OCI-LY3 (cell line): ENCODE measurements around the gene SH3PXD2B.

ENCODE experiments used
- H2AFZ ChIP-seq: fragments of 200-600, 300-600 bp; shearing (Covaris generic); 2 replicates; pipeline ENCODE4 v1.6.0; 2014; ENCODE audit warnings: antibody characterized with exemption, low read depth, low read length
- H3K27ac ChIP-seq: fragments of 200-600, 300-600 bp; sonication (generic); 2 replicates; pipeline ENCODE4 v1.5.1; 2014; ENCODE audit warnings: mild to moderate bottlenecking, low read length, moderate library complexity, mixed read lengths
- H3K27me3 ChIP-seq: fragments of 200-600, 300-600 bp; sonication (generic); 2 replicates; pipeline ENCODE4 v1.6.1; 2014; ENCODE audit warnings: low read depth, low read length, mixed read lengths
- H3K36me3 ChIP-seq: fragments of 200-600, 300-600 bp; sonication (generic); replicated peaks from 2 replicates; pipeline ENCODE3; 2014; ENCODE audit warnings: low read depth, low read length, mixed read lengths
- H3K4me1 ChIP-seq: fragments of 300-600, 200-600 bp; sonication (generic); 2 replicates; pipeline ENCODE4 v1.6.1; 2014; ENCODE audit warnings: low read length, mixed read lengths
- H3K4me2 ChIP-seq: fragments of 200-600, 300-600 bp; sonication (generic); 2 replicates; pipeline ENCODE4 v1.6.1; 2014; ENCODE audit warnings: low read length, mixed read lengths
- H3K4me3 ChIP-seq: fragments of 300-600, 200-600 bp; sonication (generic); 2 replicates; pipeline ENCODE4 v1.5.1; 2014; ENCODE audit warnings: antibody characterized with exemption, mild to moderate bottlenecking, low read length, moderate library complexity
- H3K79me2 ChIP-seq: fragments of 300-600, 200-600 bp; shearing (Covaris generic); 2 replicates; pipeline ENCODE4 v1.6.1; 2014; ENCODE audit warnings: mild to moderate bottlenecking, low read length, mixed read lengths
- H3K9ac ChIP-seq: fragments of 300-600, 200-600 bp; shearing (Covaris generic); 2 replicates; pipeline ENCODE4 v1.6.0; 2014; ENCODE audit warnings: mild to moderate bottlenecking, low read length, moderate library complexity
- H3K9me3 ChIP-seq: fragments of 200-600, 300-600 bp; shearing (Covaris generic); 2 replicates; pipeline ENCODE4 v1.6.1; 2014; ENCODE audit warnings: low read length, mixed read lengths; ENCODE audit not compliant: insufficient read depth
- H4K20me1 ChIP-seq: fragments of 200-600, 300-600 bp; sonication (generic); 2 replicates; pipeline ENCODE4 v1.6.1; 2016; ENCODE audit warnings: low read length, mixed read lengths; ENCODE audit not compliant: insufficient read depth
- EZH2phosphoT487 ChIP-seq: fragments of 200-600 bp; shearing (Covaris generic); IDR thresholded peaks from 2 replicates; pipeline ENCODE4 v1.6.1; 2018; ENCODE audit warnings: antibody characterized with exemption, mixed run types, low read depth
- TF ChIP-seq, protein P1 (sequence below): fragments of 200-600, 300-600 bp; sonication (generic); IDR thresholded peaks from 2 replicates; pipeline ENCODE4 v1.5.1; 2014; ENCODE audit warnings: antibody characterized with exemption, low read length, low read depth

Gene SH3PXD2B

GRCh38 chr5:172362755-172363154, 91.6 kb downstream of the SH3PXD2B start:
- no peaks in the 10 kb centered on the region for H4K20me1 ChIP-seq
- H3K27ac ChIP-seq, result no peak overlapping the region
- H2AFZ ChIP-seq, result no peak overlapping the region
- no peak for TF ChIP-seq EZH2phosphoT487
- TF ChIP-seq, protein P1, sequence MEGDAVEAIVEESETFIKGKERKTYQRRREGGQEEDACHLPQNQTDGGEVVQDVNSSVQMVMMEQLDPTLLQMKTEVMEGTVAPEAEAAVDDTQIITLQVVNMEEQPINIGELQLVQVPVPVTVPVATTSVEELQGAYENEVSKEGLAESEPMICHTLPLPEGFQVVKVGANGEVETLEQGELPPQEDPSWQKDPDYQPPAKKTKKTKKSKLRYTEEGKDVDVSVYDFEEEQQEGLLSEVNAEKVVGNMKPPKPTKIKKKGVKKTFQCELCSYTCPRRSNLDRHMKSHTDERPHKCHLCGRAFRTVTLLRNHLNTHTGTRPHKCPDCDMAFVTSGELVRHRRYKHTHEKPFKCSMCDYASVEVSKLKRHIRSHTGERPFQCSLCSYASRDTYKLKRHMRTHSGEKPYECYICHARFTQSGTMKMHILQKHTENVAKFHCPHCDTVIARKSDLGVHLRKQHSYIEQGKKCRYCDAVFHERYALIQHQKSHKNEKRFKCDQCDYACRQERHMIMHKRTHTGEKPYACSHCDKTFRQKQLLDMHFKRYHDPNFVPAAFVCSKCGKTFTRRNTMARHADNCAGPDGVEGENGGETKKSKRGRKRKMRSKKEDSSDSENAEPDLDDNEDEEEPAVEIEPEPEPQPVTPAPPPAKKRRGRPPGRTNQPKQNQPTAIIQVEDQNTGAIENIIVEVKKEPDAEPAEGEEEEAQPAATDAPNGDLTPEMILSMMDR, result no peak
- no peak overlapping the region for H3K4me3 ChIP-seq
- no peak overlapping the region for H3K9ac ChIP-seq
- H3K9me3 ChIP-seq, result no peaks in the 10 kb centered on the region
- H3K4me1 ChIP-seq, result peaks cover 2% of the 10 kb centered on the region; the same call in 1 of the 2 replicates
- no peaks in the 10 kb centered on the region for H3K36me3 ChIP-seq
- no peak overlapping the region for H3K4me2 ChIP-seq
- H3K79me2 ChIP-seq, result no peaks in the 10 kb centered on the region
- H3K27me3 ChIP-seq, result peaks cover 4% of the 10 kb centered on the region

DNA sequence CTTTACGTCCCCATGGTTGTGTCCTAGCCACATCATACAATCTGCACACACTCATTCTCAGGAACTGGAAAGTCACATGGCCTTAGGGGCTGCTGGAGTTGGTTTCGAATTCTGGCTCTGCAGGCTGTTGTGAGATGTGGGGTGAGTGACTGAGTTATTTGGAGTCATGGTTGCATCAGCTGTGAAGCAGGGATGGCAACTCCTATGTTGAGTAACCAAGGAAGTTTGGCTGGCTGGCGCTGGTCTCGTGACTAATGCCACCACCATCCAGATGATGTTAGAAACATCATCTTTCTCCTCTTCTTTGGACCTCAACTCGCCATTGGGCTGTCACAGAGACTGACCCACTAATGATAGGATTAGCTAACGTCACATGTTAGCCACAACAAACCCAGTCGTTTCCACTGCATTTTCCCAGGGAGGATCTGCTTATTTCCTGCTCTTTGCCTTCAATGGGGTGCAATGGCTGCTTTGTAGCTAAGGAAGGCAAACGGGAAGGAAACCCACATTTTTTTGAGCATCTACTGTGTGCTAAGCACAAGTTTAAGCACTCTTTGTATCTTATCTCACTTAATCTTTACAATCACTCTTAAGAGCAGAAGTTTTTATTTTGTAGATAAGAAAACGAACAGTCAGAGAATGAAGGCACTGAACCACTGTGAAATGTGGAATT, 92.6 kb downstream of the SH3PXD2B start:
- peaks cover 4% of the 10 kb centered on the region for H3K27me3 ChIP-seq
- no peak overlapping the region for H3K9ac ChIP-seq
- H4K20me1 ChIP-seq, result no peaks in the 10 kb centered on the region
- H3K27ac ChIP-seq, result no peak overlapping the region
- no peak for TF ChIP-seq EZH2phosphoT487
- TF ChIP-seq, protein P1, result no peak
- H3K4me3 ChIP-seq, result no peak overlapping the region
- H3K79me2 ChIP-seq, result no peaks in the 10 kb centered on the region
- no peak overlapping the region for H3K4me2 ChIP-seq
- no peaks in the 10 kb centered on the region for H3K36me3 ChIP-seq
- no peaks in the 10 kb centered on the region for H3K9me3 ChIP-seq
- no peak overlapping the region for H2AFZ ChIP-seq
- peaks cover 2% of the 10 kb centered on the region; the same call in 1 of the 2 replicates for H3K4me1 ChIP-seq

GRCh38 chr5:172358345-172358744, 96.0 kb downstream of the SH3PXD2B start:
- H3K9me3 ChIP-seq, result no peaks in the 10 kb centered on the region
- H3K4me2 ChIP-seq, result no peak overlapping the region
- peaks cover 5% of the 10 kb centered on the region; the same call in 1 of the 2 replicates for H3K27me3 ChIP-seq
- no peaks in the 10 kb centered on the region for H4K20me1 ChIP-seq
- H2AFZ ChIP-seq, result no peak overlapping the region
- no peak for TF ChIP-seq EZH2phosphoT487
- TF ChIP-seq, protein P1, result no peak
- H3K4me1 ChIP-seq, result peaks cover 2% of the 10 kb centered on the region; the same call in 1 of the 2 replicates
- no peak overlapping the region for H3K27ac ChIP-seq
- no peaks in the 10 kb centered on the region for H3K36me3 ChIP-seq
- H3K4me3 ChIP-seq, result no peak overlapping the region
- H3K79me2 ChIP-seq, result no peaks in the 10 kb centered on the region
- no peak overlapping the region for H3K9ac ChIP-seq

DNA sequence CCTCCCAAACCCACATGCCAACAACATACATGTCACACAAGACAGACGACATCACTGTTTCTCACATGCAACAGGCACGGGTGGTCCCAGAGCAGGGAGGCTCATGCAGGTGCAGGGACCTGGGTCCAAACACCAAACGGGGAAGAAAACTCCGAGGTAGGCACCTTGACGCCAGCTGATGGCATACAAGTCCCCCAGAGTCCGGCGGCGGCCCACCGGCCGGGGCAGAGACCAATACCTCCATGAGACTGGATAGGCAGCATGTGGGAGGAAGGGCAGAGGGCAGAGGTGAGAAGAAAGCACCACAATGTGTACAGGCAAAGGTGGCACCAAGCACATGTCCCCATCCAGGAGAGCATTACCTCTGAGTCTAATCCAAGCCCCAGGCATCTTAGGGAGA, 97.8 kb downstream of the SH3PXD2B start:
- no peaks in the 10 kb centered on the region for H3K9me3 ChIP-seq
- no peaks in the 10 kb centered on the region for H3K79me2 ChIP-seq
- no peak for TF ChIP-seq EZH2phosphoT487
- TF ChIP-seq, protein P1, result no peak
- H3K27ac ChIP-seq, result no peak overlapping the region
- peaks cover 5% of the 10 kb centered on the region; the same call in 1 of the 2 replicates for H3K27me3 ChIP-seq
- no peak overlapping the region for H3K4me3 ChIP-seq
- H3K4me2 ChIP-seq, result no peak overlapping the region
- H3K4me1 ChIP-seq, result peaks cover 2% of the 10 kb centered on the region; the same call in 1 of the 2 replicates
- H3K36me3 ChIP-seq, result no peaks in the 10 kb centered on the region
- H2AFZ ChIP-seq, result no peak overlapping the region
- H4K20me1 ChIP-seq, result no peaks in the 10 kb centered on the region
- no peak overlapping the region for H3K9ac ChIP-seq
